Heart left ventricle (tissue), 16 donors: ENCODE measurements around the gene TRIM33. TPM values are rescaled to one million over a fixed set of nuclear protein-coding genes. Genes with fewer than 3 reads are reported as not detected.

ENCODE experiments used
- ATAC-seq, 4 donors: fragments of 200-7000 bp; cut with Tn5 transposase; one replicate each; pipeline ENCODE4 v1.9.1; 2020 to 2022; ENCODE audit warnings: moderate library complexity in 4 of 4, mild to moderate bottlenecking in 3 of 4, moderate number of reproducible peaks in 1 of 4
- DNase-seq, 5 donors: peaks; one replicate each; pipeline ENCODE4 v3.0.0-alpha.2; 2020
- H3K27ac ChIP-seq, 12 donors: fragments of 200-600 bp; sonication (generic) in 4 of 12; one replicate each; pipeline versions ENCODE4 v1.5.0 to v1.8.0; 2016 to 2022; ENCODE audit warnings: mild to moderate bottlenecking in 2 of 12
- H3K27me3 ChIP-seq, 9 donors: fragments of 200-600 bp; sonication (generic) in 2 of 9; one replicate each; pipeline versions ENCODE4 v1.5.1 to v1.8.0; 2016 to 2022; ENCODE audit warnings: mild to moderate bottlenecking in 3 of 9
- H3K36me3 ChIP-seq, 9 donors: fragments of 200-600 bp; sonication (generic) in 2 of 9; one replicate each; pipeline versions ENCODE4 v1.5.0 to v1.8.0; 2018 to 2022; ENCODE audit warnings: mild to moderate bottlenecking in 2 of 9
- H3K4me1 ChIP-seq, 12 donors: fragments of 200-600 bp; sonication (generic) in 4 of 12; one replicate each; pipeline versions ENCODE4 v1.5.0 to v1.8.0; 2016 to 2022; ENCODE audit warnings: mild to moderate bottlenecking in 3 of 12
- H3K4me3 ChIP-seq, 12 donors: fragments of 200-600 bp; sonication (generic) in 4 of 12; one replicate each; pipeline versions ENCODE4 v1.5.0 to v1.8.0; 2017 to 2022; ENCODE audit warnings: mild to moderate bottlenecking in 9 of 12, moderate library complexity in 4 of 12
- H3K9me3 ChIP-seq, 12 donors: fragments of 200-600 bp; sonication (generic) in 4 of 12; one replicate each; pipeline versions ENCODE4 v1.5.0 to v1.8.0; 2016 to 2022; ENCODE audit warnings: mild to moderate bottlenecking in 1 of 12
- POLR2A ChIP-seq, 2 donors: fragments of 450-650 bp; IDR thresholded peaks; one replicate each; pipeline ENCODE4 v1.6.1; 2017; ENCODE audit warnings: antibody characterized with exemption in 2 of 2, mild to moderate bottlenecking in 2 of 2, moderate library complexity in 2 of 2
- WGBS, 4 donors: extraction: QIAGEN DNeasy Blood & Tissue Kit in 2 of 4; methylation state at CpG; one replicate each; pipeline versions ENCODE4 v1.1.5 to v1.1.7; 2013 to 2018; 5-methylcytosine and 5-hydroxymethylcytosine counted together
- intact Hi-C, 10 donors: fragments of 100-400 bp; cut with DNase I; formaldehyde crosslinking; loops; one replicate each; pipeline versions ENCODE4 v1.11.1 to v1.14.2; 2022
- polyA plus RNA-seq, 2 donors: library from polyadenylated mRNA; stranded (reverse); fragments of 200-250 nt; gene quantifications; one replicate each; pipeline ENCODE4 v1.2.3, GENCODE V29; 2013
- total RNA-seq, 9 donors: library from RNA; depleted of rRNA in 2 of 9; stranded (reverse); fragments of >200 nt in 2 of 9; fragmentation: NEBNext Ultra II Directional in 3 of 9; extraction: Animal tissue kit (Norgen Biotek cat#: 25700) in 3 of 9; gene quantifications; one replicate each; pipeline versions ENCODE4 v1.1.0 to v1.2.4, GENCODE V29; 2016 to 2023
- TF ChIP-seq, protein P1 (sequence below), 12 donors: fragments of 200-600 bp; sonication (generic) in 4 of 12; IDR thresholded peaks; one replicate each; pipeline versions ENCODE4 v1.5.0 to v1.8.0; 2018 to 2022; ENCODE audit warnings: antibody characterized with exemption in 12 of 12, mild to moderate bottlenecking in 5 of 12
- donor health status: ischemic (EF 13 %, LVEDD 7.1; RV severe dilation, severe dysfunction).
- donor health status: healthy with polysubstance abuse.
- donor health status: DM: no; HTN: yes; CAD: no.
- donor health status: DM: no; HTN: no; CAD: no.
- donor health status: ischemic (EF 25% LVEDD 6.9; RV normal size, moderate dysfunction).
- donor health status: ischemic (EF 25% LVEDD 5.7; RV mildly dilated, moderate dysfunction).
- donor health status: healthy.
- donor health status: DM: yes; HTN: yes; CAD: no.
- donor health status: ischemic (EF 35%, LVEDD 5.7; RV mildly dilated, moderate dysfunction).
- donor health status: nonischemic (EF 11% LVEDD 7.7; RV severe dilation, severe dysfunction).
- donor health status: DM: yes; HTN: yes; CAD: no.
- donor health status: PGD.
- donor health status: ischemic (EF 29% LVEDD 5.4; RV normal size, mild dysfunction).
- donor health status: nonischemic (EF 23%, LVEDD 6.1; RV moderate dilation, normal function).

TRIM33 gene
- total and polyA plus RNA-seq, 11 donors = 6.1 to 30.8 (median 17.3) TPM

DNA sequence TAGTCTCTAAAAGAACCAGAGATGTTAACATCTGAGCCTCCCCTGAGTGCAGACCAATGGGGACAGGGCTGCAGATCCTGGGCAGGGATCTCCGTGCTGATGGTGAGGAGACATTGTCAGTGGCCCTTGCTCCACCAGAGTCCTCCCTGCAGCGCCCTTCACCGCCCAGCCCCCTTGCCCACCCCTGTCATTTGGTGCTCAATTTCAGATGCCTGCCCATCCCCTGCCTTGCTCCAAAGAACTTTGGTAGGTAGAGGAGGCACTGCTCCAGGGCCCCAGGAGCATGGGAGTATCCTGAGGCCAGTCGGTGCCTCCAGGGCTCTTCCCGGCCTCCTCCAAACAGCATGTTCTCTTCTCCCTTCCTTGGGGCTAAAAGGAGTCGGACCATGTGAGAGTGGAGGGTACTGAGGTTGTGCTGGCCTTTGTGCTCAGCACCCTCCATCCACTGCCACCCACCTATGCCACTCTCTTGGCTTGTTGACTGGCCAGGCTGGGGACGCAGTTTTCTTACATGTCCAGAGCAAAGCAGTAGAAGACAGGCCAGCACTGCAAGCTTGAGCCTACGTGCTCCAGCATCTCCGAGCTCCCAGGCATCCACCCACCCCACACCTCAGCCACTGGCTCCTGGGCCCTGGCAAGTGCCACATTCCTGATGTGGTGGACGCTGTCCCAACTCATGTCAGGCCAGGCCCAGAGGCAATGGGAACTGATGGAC lies 160.1 kb downstream of the TRIM33 start:
- Histone ChIP-seq H3K9me3 (no peaks in the 10 kb centered on the region), H3K27ac (no peak overlapping the region), H3K27me3 (no peaks in the 10 kb centered on the region), H3K36me3 (no peaks in the 10 kb centered on the region), H3K4me3 (no peak overlapping the region), H3K4me1 (peaks cover 3 to 25% (median 9%) of the 10 kb centered on the region in 12 donors)
- TF ChIP-seq, protein P1, sequence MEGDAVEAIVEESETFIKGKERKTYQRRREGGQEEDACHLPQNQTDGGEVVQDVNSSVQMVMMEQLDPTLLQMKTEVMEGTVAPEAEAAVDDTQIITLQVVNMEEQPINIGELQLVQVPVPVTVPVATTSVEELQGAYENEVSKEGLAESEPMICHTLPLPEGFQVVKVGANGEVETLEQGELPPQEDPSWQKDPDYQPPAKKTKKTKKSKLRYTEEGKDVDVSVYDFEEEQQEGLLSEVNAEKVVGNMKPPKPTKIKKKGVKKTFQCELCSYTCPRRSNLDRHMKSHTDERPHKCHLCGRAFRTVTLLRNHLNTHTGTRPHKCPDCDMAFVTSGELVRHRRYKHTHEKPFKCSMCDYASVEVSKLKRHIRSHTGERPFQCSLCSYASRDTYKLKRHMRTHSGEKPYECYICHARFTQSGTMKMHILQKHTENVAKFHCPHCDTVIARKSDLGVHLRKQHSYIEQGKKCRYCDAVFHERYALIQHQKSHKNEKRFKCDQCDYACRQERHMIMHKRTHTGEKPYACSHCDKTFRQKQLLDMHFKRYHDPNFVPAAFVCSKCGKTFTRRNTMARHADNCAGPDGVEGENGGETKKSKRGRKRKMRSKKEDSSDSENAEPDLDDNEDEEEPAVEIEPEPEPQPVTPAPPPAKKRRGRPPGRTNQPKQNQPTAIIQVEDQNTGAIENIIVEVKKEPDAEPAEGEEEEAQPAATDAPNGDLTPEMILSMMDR (IDR thresholded peaks at IDR 0.05) = no peak
- TF ChIP-seq POLR2A (IDR thresholded peaks at IDR 0.05) = no peak
- ATAC-seq (no peak), DNase-seq (no peak)
- 91 to 99% (median 95%) methylated on average over 10 of the region's 10 CpGs for WGBS, 4 donors
- intact Hi-C loops = loop anchor here in 3 of 10 donors (5.0 to 10.0 kb wide), 3 partner anchors 204 to 324 kb away; partner anchors contain the start of gene DENND2C (in 2 of the 3)

DNA sequence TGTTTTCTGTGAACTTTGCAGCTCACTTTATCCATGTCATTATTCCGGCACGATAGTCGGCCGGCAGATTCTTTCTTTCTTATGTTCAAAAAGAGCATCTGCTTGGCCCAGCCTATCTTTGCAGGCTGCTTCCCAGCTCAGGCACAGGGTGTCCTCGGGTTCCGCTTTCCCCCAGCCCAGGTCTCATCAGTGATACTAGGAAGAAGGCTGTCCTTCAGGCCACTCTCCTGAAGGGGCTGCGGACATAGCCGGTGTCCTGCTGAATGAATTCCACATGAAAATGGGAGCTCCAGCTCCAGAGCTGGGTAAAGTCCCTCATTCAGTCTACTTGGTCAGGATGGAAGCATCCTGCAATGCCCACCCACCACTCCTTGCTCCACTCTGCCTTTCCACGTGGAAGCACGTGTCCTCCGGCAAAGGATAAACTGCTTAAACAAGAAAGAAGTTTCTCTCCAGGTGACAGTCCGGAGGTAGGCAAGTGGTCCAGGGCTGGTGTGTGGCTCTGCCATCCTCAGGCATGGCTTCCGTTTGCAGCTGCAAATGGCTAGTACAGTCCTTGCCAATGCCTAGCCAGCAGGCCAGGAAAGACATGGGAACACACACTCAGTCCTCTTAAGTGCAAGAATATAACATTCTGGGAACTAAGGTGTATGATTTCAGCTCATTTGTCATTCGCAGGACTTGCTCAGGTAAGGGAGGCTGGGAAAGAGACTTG lies 161.0 kb downstream of the TRIM33 start:
- Histone ChIP-seq H3K36me3 (no peaks in the 10 kb centered on the region), H3K27ac (no peak overlapping the region), H3K4me3 (no peak overlapping the region), H3K4me1 (peaks cover 3 to 28% (median 13%) of the 10 kb centered on the region in 12 donors), H3K27me3 (no peaks in the 10 kb centered on the region), H3K9me3 (no peaks in the 10 kb centered on the region)
- no peak for ATAC-seq
- intact Hi-C loops = loop anchor here (5.0 to 10.0 kb wide), 12 partner anchors 77 to 367 kb away; partner anchors contain the start of genes DENND2C (in 4 of the 10), BCAS2 (in 3 of the 10), TRIM33 (in 2 of the 10) and NRAS (in 1 of the 10)
- TF ChIP-seq, protein P1 (IDR thresholded peaks at IDR 0.05) = no peak
- no peak for TF ChIP-seq POLR2A (IDR thresholded peaks at IDR 0.05)
- no peak for DNase-seq
- WGBS, 4 donors = 85 to 90% (median 88%) methylated on average over 14 of the region's 14 CpGs

DNA sequence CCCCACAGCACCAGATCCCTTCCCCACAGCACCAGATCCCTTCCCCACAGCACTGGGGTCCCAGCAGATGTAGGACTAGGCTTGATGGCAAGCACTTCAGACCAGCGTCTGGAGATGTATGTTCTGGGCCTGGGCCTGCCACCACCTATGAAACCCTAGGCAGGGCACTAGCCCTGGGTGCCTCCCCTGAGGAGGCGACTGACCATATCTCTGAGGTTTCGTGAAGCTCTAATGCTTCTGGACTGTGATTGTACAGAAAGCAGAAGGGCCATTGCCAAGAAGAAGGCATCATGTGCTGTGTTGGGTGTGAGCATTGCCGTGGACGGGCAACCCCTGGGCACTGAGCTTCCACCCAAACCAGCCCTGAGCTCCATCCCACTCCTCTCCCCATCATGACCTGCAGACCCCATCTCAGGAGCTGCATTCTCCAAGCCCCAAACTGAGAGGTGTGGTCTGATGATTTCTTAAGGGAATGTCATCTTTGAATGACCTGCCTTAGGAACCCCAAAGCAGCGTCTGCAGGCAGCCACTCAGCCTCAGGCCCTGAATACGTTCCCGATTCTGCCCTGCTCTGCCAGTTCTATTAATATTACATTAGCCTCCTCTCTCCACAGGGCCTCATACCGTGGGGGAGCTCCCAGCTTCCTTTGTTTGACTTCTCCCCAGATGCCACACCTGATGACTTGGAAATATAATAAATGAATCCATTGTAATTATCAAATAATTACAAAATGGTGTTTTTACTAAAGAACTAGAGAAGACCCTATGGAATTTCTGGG lies 163.4 kb downstream of the TRIM33 start:
- intact Hi-C loops = loop anchor here (2.0 to 10.0 kb wide), 15 partner anchors 45 to 370 kb away; partner anchors contain the start of genes BCAS2 (in 3 of the 10), DENND2C (in 3 of the 10), TRIM33 (in 2 of the 10) and NRAS (in 1 of the 10)

More for the DNA sequence above, 163.4 kb downstream of the TRIM33 start:
- Histone ChIP-seq H3K4me1 (peaks cover 0 to 21% (median 9%) of the 10 kb centered on the region in 12 donors), H3K27me3 (no peaks in the 10 kb centered on the region), H3K27ac (no peak overlapping the region), H3K4me3 (no peak overlapping the region), H3K36me3 (no peaks in the 10 kb centered on the region), H3K9me3 (no peaks in the 10 kb centered on the region)
- TF ChIP-seq POLR2A (IDR thresholded peaks at IDR 0.05) = no peak
- TF ChIP-seq, protein P1 (IDR thresholded peaks at IDR 0.05) = no peak
- DNase-seq (no peak), ATAC-seq (peak in 3 of 4 donors; percentile 42 to 52 (median 46))
- 69 to 74% (median 71%) methylated on average over 8 to 9 of the region's 9 CpGs for WGBS, 4 donors
